GM23338 (cell line): Measurements from ENCODE around the gene PTPRE. TPM values are rescaled to one million over a fixed set of nuclear protein-coding genes. Genes with fewer than 3 reads are reported as not detected.

ENCODE experiments used
- ATAC-seq: fragments of 200-7000 bp; cut with Tn5 transposase; 3 replicates; pipeline ENCODE4 v1.9.1; 2020
- DNase-seq: peaks from one replicate; pipeline ENCODE4 v3.0.0-alpha.2; 2015; ENCODE audit warnings: low spot score
- H2AFZ ChIP-seq: fragments of 200-600 bp; sonication (generic); 2 replicates; pipeline ENCODE4 v1.8.0; 2016; ENCODE audit warnings: antibody characterized with exemption, mild to moderate bottlenecking, moderate library complexity
- H3F3A ChIP-seq: fragments of 200-600 bp; sonication (generic); replicated peaks from 2 replicates; pipeline ENCODE4 v1.8.0; 2017; ENCODE audit warnings: antibody characterized with exemption, mixed run types, low read depth
- H3K27ac ChIP-seq: fragments of 200-600 bp; sonication (generic); 2 replicates; pipeline ENCODE4 v1.6.1; 2016; ENCODE audit warnings: low read depth
- H3K27me3 ChIP-seq: fragments of 200-600 bp; sonication (generic); 2 replicates; pipeline ENCODE4 v1.8.0; 2016; ENCODE audit warnings: mild to moderate bottlenecking, mixed run types, moderate library complexity; ENCODE audit not compliant: insufficient read depth
- H3K36me3 ChIP-seq: fragments of 200-600 bp; sonication (generic); 2 replicates; pipeline ENCODE4 v1.8.0; 2016; ENCODE audit warnings: mild to moderate bottlenecking; ENCODE audit not compliant: insufficient read depth
- H3K4me1 ChIP-seq: fragments of 200-600 bp; sonication (generic); 2 replicates; pipeline ENCODE4 v1.8.0; 2016; ENCODE audit warnings: mild to moderate bottlenecking, moderate library complexity; ENCODE audit not compliant: insufficient read depth
- H3K4me2 ChIP-seq: fragments of 200-600 bp; sonication (generic); 2 replicates; pipeline ENCODE4 v1.7.1; 2017; ENCODE audit warnings: mixed run types
- H3K4me3 ChIP-seq: fragments of 200-600 bp; sonication (generic); 2 replicates; pipeline ENCODE4 v1.6.1; 2016; ENCODE audit warnings: mixed run types
- H3K79me2 ChIP-seq: fragments of 200-600 bp; sonication (generic); replicated peaks from 2 replicates; pipeline ENCODE4 v1.8.0; 2017; ENCODE audit warnings: mild to moderate bottlenecking; ENCODE audit not compliant: insufficient read depth
- H3K9me2 ChIP-seq: fragments of 200-600 bp; sonication (generic); 2 replicates; pipeline ENCODE4 v1.8.0; 2017; ENCODE audit not compliant: insufficient read depth
- H4K20me1 ChIP-seq: fragments of 200-600 bp; sonication (generic); replicated peaks from 2 replicates; pipeline ENCODE4 v1.8.0; 2017; ENCODE audit warnings: mild to moderate bottlenecking; ENCODE audit not compliant: insufficient read depth
- H3K27ac Mint-ChIP-seq: 2 replicates; pipeline ENCODE4 v1.8.0; 2020; ENCODE audit warnings: inconsistent platforms, mild to moderate bottlenecking, moderate library complexity, mixed read lengths
- H3K27me3 Mint-ChIP-seq: 3 replicates; pipeline ENCODE4 v1.8.0; 2022; ENCODE audit warnings: low read depth, mild to moderate bottlenecking, moderate library complexity, mixed read lengths, inconsistent platforms; ENCODE audit not compliant: insufficient read depth, poor library complexity
- H3K36me3 Mint-ChIP-seq: 3 replicates; pipeline ENCODE4 v1.8.0; 2021; ENCODE audit warnings: low read depth, mild to moderate bottlenecking, inconsistent platforms, moderate library complexity, mixed read lengths
- H3K4me1 Mint-ChIP-seq: 3 replicates; pipeline ENCODE4 v1.8.0; 2020; ENCODE audit warnings: mild to moderate bottlenecking, inconsistent platforms, mixed read lengths
- H3K4me3 Mint-ChIP-seq: 3 replicates; pipeline ENCODE4 v1.8.0; 2021; ENCODE audit warnings: moderate library complexity, mild to moderate bottlenecking, inconsistent platforms, mixed read lengths
- H3K9me3 Mint-ChIP-seq: 3 replicates; pipeline ENCODE4 v1.8.0; 2020; ENCODE audit warnings: moderate library complexity, mild to moderate bottlenecking, inconsistent platforms, mixed read lengths
- CREB1 ChIP-seq: fragments of 250-450 bp; sonication (Bioruptor Pico); IDR thresholded peaks from 2 replicates; pipeline ENCODE4 v1.5.0; 2020; ENCODE audit warnings: low read depth, mild to moderate bottlenecking, moderate library complexity
- EZH2 ChIP-seq: fragments of 200-600 bp; sonication (generic); IDR thresholded peaks from one replicate; pipeline ENCODE4 v1.8.0; 2017; ENCODE audit warnings: antibody characterized with exemption, mild to moderate bottlenecking, low read depth; ENCODE audit not compliant: unreplicated experiment
- EZH2phosphoT487 ChIP-seq: fragments of 200-600 bp; sonication (generic); IDR thresholded peaks from one replicate; pipeline ENCODE4 v1.8.1; 2018; ENCODE audit warnings: antibody characterized with exemption; ENCODE audit not compliant: unreplicated experiment
- JUNB ChIP-seq: IDR thresholded peaks from one replicate; pipeline ENCODE4 v1.6.1; 2016; ENCODE audit warnings: antibody characterized with exemption; ENCODE audit not compliant: unreplicated experiment
- NANOG ChIP-seq: IDR thresholded peaks from 2 replicates; pipeline ENCODE4 v1.6.1; 2016; ENCODE audit warnings: antibody characterized with exemption, borderline replicate concordance
- POLR2AphosphoS5 ChIP-seq: IDR thresholded peaks from 2 replicates; pipeline ENCODE4 v1.6.1; 2016; ENCODE audit warnings: antibody characterized with exemption, low read depth
- STAT1 ChIP-seq: IDR thresholded peaks from one replicate; pipeline ENCODE4 v1.6.1; 2016; ENCODE audit warnings: antibody characterized with exemption; ENCODE audit not compliant: unreplicated experiment
- ZNF114 ChIP-seq: fragments of 250-450 bp; sonication (Bioruptor Pico); IDR thresholded peaks from 2 replicates; pipeline ENCODE4 v1.5.0; 2020; ENCODE audit warnings: mild to moderate bottlenecking, moderate library complexity
- ZNF331 ChIP-seq: fragments of 250-450 bp; sonication (Bioruptor Pico); IDR thresholded peaks from 2 replicates; pipeline ENCODE4 v1.5.0; 2020; ENCODE audit warnings: low read depth, mild to moderate bottlenecking, moderate library complexity
- polyA plus RNA-seq: library from polyadenylated mRNA; unstranded; fragments of >200 nt; fragmentation: Nextera tagmentation; extraction: Ambion mirVana; gene quantifications from 2 replicates; pipeline ENCODE4 v1.2.1, GENCODE V29; 2016
- total RNA-seq: library from RNA; depleted of rRNA; stranded (reverse); fragments of >200 nt; shearing (Covaris generic); gene quantifications from 2 replicates; pipeline ENCODE4 v1.2.3, GENCODE V29; 2014
- TF ChIP-seq, protein P1 (sequence below): fragments of 250-450 bp; sonication (Bioruptor Pico); IDR thresholded peaks from 2 replicates; pipeline ENCODE4 v1.5.0; 2020; ENCODE audit warnings: mild to moderate bottlenecking, moderate library complexity
- TF ChIP-seq, protein P2 (sequence below): IDR thresholded peaks from 2 replicates; pipeline ENCODE4 v1.6.1; 2016; ENCODE audit warnings: antibody characterized with exemption
- TF ChIP-seq, protein P3 (sequence below), 2 experiments: fragments of 200-600 bp in 1 of 2; sonication (generic) in 1 of 2; conservative IDR thresholded peaks; 2 replicates each; pipeline versions ENCODE4 v1.5.1 to v1.6.1; 2016 to 2017; ENCODE audit warnings: antibody characterized with exemption in 2 of 2, low read depth in 2 of 2, mild to moderate bottlenecking in 2 of 2, moderate library complexity in 1 of 2

Gene PTPRE
- total and polyA plus RNA-seq, 2 experiments from 2014 or later: 0.34 to 0.42 TPM

DNA sequence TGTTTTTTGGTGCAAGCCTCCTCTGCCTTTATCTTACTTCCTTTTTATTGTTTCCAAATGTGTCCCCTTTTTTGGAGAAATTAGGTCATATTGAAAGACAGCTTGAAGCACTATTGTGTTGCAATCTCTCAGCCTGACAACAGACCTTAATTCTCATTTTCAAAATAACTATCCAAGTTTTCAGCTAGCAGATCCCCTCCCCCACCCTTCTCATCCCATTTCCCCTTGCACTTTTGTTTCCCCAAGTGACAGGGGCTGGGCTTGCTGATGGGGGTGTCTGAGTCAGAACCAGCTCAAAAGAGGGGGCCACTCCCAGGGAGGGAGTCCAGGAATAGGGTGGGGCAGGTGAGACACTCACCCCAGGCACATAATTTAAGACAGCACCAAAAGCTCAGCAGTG, 144.0 kb downstream of the PTPRE start (continued):
- no peak for TF ChIP-seq NANOG
- TF ChIP-seq, protein P1, sequence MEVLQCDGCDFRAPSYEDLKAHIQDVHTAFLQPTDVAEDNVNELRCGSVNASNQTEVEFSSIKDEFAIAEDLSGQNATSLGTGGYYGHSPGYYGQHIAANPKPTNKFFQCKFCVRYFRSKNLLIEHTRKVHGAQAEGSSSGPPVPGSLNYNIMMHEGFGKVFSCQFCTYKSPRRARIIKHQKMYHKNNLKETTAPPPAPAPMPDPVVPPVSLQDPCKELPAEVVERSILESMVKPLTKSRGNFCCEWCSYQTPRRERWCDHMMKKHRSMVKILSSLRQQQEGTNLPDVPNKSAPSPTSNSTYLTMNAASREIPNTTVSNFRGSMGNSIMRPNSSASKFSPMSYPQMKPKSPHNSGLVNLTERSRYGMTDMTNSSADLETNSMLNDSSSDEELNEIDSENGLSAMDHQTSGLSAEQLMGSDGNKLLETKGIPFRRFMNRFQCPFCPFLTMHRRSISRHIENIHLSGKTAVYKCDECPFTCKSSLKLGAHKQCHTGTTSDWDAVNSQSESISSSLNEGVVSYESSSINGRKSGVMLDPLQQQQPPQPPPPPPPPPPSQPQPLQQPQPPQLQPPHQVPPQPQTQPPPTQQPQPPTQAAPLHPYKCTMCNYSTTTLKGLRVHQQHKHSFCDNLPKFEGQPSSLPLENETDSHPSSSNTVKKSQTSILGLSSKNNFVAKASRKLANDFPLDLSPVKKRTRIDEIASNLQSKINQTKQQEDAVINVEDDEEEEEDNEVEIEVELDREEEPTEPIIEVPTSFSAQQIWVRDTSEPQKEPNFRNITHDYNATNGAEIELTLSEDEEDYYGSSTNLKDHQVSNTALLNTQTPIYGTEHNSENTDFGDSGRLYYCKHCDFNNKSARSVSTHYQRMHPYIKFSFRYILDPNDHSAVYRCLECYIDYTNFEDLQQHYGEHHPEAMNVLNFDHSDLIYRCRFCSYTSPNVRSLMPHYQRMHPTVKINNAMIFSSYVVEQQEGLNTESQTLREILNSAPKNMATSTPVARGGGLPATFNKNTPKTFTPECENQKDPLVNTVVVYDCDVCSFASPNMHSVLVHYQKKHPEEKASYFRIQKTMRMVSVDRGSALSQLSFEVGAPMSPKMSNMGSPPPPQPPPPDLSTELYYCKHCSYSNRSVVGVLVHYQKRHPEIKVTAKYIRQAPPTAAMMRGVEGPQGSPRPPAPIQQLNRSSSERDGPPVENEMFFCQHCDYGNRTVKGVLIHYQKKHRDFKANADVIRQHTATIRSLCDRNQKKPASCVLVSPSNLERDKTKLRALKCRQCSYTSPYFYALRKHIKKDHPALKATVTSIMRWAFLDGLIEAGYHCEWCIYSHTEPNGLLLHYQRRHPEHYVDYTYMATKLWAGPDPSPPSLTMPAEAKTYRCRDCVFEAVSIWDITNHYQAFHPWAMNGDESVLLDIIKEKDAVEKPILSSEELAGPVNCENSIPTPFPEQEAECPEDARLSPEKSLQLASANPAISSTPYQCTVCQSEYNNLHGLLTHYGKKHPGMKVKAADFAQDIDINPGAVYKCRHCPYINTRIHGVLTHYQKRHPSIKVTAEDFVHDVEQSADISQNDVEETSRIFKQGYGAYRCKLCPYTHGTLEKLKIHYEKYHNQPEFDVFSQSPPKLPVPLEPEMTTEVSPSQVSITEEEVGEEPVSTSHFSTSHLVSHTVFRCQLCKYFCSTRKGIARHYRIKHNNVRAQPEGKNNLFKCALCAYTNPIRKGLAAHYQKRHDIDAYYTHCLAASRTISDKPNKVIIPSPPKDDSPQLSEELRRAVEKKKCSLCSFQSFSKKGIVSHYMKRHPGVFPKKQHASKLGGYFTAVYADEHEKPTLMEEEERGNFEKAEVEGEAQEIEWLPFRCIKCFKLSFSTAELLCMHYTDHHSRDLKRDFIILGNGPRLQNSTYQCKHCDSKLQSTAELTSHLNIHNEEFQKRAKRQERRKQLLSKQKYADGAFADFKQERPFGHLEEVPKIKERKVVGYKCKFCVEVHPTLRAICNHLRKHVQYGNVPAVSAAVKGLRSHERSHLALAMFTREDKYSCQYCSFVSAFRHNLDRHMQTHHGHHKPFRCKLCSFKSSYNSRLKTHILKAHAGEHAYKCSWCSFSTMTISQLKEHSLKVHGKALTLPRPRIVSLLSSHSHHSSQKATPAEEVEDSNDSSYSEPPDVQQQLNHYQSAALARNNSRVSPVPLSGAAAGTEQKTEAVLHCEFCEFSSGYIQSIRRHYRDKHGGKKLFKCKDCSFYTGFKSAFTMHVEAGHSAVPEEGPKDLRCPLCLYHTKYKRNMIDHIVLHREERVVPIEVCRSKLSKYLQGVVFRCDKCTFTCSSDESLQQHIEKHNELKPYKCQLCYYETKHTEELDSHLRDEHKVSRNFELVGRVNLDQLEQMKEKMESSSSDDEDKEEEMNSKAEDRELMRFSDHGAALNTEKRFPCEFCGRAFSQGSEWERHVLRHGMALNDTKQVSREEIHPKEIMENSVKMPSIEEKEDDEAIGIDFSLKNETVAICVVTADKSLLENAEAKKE: no peak
- TF ChIP-seq EZH2: no peak

- Mint-ChIP-seq H3K4me1 (peaks cover 10% of the 10 kb centered on the region), H3K27me3 (peaks cover 7% of the 10 kb centered on the region), H3K9me3 (no peaks in the 10 kb centered on the region), H3K27ac (no peak overlapping the region), H3K4me3 (no peak overlapping the region), H3K36me3 (no peaks in the 10 kb centered on the region)
- Histone ChIP-seq H3K79me2 (no peaks in the 10 kb centered on the region), H3K27ac (no peak overlapping the region), H3K27me3 (no peaks in the 10 kb centered on the region), H3K9me2 (no peaks in the 10 kb centered on the region), H3K4me2 (no peak overlapping the region), H3K4me1 (no peaks in the 10 kb centered on the region), H4K20me1 (no peaks in the 10 kb centered on the region), H2AFZ (no peak overlapping the region), H3K36me3 (no peaks in the 10 kb centered on the region), H3F3A (0 out of 2 replicates have a peak, but pooled peaks cover 3% of the 10 kb centered on the region), H3K4me3 (no peak overlapping the region)
- DNase-seq (no peak), ATAC-seq (no peak)
- TF ChIP-seq CREB1 (CRISPR knock-in tag) (no peak), JUNB (no peak), EZH2 (no peak), ZNF114 (CRISPR knock-in tag) (no peak), ZNF331 (CRISPR knock-in tag) (no peak), STAT1 (no peak), EZH2phosphoT487 (no peak), POLR2AphosphoS5 (no peak)
- TF ChIP-seq, protein P2, sequence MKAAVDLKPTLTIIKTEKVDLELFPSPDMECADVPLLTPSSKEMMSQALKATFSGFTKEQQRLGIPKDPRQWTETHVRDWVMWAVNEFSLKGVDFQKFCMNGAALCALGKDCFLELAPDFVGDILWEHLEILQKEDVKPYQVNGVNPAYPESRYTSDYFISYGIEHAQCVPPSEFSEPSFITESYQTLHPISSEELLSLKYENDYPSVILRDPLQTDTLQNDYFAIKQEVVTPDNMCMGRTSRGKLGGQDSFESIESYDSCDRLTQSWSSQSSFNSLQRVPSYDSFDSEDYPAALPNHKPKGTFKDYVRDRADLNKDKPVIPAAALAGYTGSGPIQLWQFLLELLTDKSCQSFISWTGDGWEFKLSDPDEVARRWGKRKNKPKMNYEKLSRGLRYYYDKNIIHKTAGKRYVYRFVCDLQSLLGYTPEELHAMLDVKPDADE: no peak
- TF ChIP-seq, protein P3, sequence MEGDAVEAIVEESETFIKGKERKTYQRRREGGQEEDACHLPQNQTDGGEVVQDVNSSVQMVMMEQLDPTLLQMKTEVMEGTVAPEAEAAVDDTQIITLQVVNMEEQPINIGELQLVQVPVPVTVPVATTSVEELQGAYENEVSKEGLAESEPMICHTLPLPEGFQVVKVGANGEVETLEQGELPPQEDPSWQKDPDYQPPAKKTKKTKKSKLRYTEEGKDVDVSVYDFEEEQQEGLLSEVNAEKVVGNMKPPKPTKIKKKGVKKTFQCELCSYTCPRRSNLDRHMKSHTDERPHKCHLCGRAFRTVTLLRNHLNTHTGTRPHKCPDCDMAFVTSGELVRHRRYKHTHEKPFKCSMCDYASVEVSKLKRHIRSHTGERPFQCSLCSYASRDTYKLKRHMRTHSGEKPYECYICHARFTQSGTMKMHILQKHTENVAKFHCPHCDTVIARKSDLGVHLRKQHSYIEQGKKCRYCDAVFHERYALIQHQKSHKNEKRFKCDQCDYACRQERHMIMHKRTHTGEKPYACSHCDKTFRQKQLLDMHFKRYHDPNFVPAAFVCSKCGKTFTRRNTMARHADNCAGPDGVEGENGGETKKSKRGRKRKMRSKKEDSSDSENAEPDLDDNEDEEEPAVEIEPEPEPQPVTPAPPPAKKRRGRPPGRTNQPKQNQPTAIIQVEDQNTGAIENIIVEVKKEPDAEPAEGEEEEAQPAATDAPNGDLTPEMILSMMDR (conservative IDR thresholded peaks at IDR 0.05; ENCODE audit: low read depth in 2 of 2): no peak
Measured at GRCh38 chr10:128051548-128051947, 144.6 kb downstream of the PTPRE start.
